HEK293 (cell line): Measurements from ENCODE around the gene MIS12.

ENCODE experiments used
- CTCF ChIA-PET: fragments of 350-600 bp; formaldehyde crosslinking; extraction: SDS; loops from one replicate; lab custom pipeline; 2021; ENCODE audit warnings: antibody characterized with exemption; lab: Yijun Ruan, JAX
- POLR2A ChIA-PET: fragments of 300-600 bp; formaldehyde crosslinking; extraction: SDS; loops from one replicate; lab custom pipeline; 2020; ENCODE audit warnings: antibody characterized with exemption, inconsistent platforms; lab: Yijun Ruan, JAX
- H3K27ac ChIP-seq: fragments of 200-500 bp; sonication (Bioruptor generic); 2 replicates; pipeline ENCODE4 v1.5.1; 2014; ENCODE audit warnings: low read depth, low read length, control low read depth, inconsistent platforms; ENCODE audit errors: extremely low read depth
- H3K36me3 ChIP-seq, 2 experiments: fragments of 200-500 bp in 1 of 2; sonication (Bioruptor generic) in 1 of 2; 1 replicate in 1 of 2; 2 replicates in 1 of 2; pipeline ENCODE4 v1.5.1; 2014 to 2017; ENCODE audit warnings: inconsistent platforms in 2 of 2, low read length in 2 of 2; ENCODE audit not compliant: control insufficient read depth in 2 of 2, insufficient read depth in 1 of 2
- H3K4me1 ChIP-seq: fragments of 200-500 bp; sonication (Bioruptor generic); 2 replicates; pipeline ENCODE4 v1.5.1; 2014; ENCODE audit warnings: mild to moderate bottlenecking, low read length, inconsistent platforms; ENCODE audit not compliant: control insufficient read depth, insufficient read depth
- H3K4me3 ChIP-seq: 2 replicates; pipeline ENCODE4 v1.5.1; 2011; ENCODE audit warnings: low read depth, mild to moderate bottlenecking, control low read depth, low read length, moderate library complexity
- H3K9me3 ChIP-seq: fragments of 200-500 bp; sonication (Bioruptor generic); 2 replicates; pipeline ENCODE4 v1.5.1; 2014; ENCODE audit warnings: low read depth, low read length, inconsistent platforms; ENCODE audit not compliant: control insufficient read depth, insufficient read depth
- BCL11B ChIP-seq: fragments of 450-650 bp; formaldehyde crosslinking; IDR thresholded peaks from 2 replicates; pipeline ENCODE4 v1.5.1; 2016; ENCODE audit warnings: low read depth, missing biosample characterization, missing genetic modification characterization
- EGR2 ChIP-seq: fragments of 450-650 bp; formaldehyde crosslinking; IDR thresholded peaks from 2 replicates; pipeline ENCODE4 v1.5.1; 2016; ENCODE audit warnings: low read depth, missing biosample characterization, missing genetic modification characterization
- KLF17 ChIP-seq: fragments of 450-650 bp; formaldehyde crosslinking; IDR thresholded peaks from 2 replicates; pipeline ENCODE4 v1.5.1; 2016; ENCODE audit warnings: missing biosample characterization, missing genetic modification characterization
- KLF9 ChIP-seq: fragments of 450-650 bp; formaldehyde crosslinking; IDR thresholded peaks from 2 replicates; pipeline ENCODE4 v1.5.1; 2016; ENCODE audit warnings: missing biosample characterization, missing genetic modification characterization, low read depth
- OSR2 ChIP-seq: fragments of 450-650 bp; formaldehyde crosslinking; IDR thresholded peaks from 2 replicates; pipeline ENCODE4 v1.5.1; 2016; ENCODE audit warnings: missing biosample characterization, missing genetic modification characterization
- TRIM28 ChIP-seq: IDR thresholded peaks from 2 replicates; pipeline ENCODE4 v1.6.1; 2011; ENCODE audit warnings: low read length, control low read depth, borderline replicate concordance
- ZBTB1 ChIP-seq: fragments of 450-650 bp; formaldehyde crosslinking; IDR thresholded peaks from 2 replicates; pipeline ENCODE4 v1.5.1; 2016; ENCODE audit warnings: missing biosample characterization, missing genetic modification characterization
- ZBTB17 ChIP-seq: fragments of 450-650 bp; formaldehyde crosslinking; IDR thresholded peaks from 2 replicates; pipeline ENCODE4 v1.5.1; 2016; ENCODE audit warnings: missing biosample characterization, missing genetic modification characterization
- ZEB2 ChIP-seq: fragments of 450-650 bp; formaldehyde crosslinking; IDR thresholded peaks from 2 replicates; pipeline ENCODE4 v1.5.1; 2016; ENCODE audit warnings: missing biosample characterization, missing genetic modification characterization
- ZFHX2 ChIP-seq: fragments of 450-650 bp; formaldehyde crosslinking; conservative IDR thresholded peaks from 2 replicates; pipeline ENCODE4 v1.5.1; 2016; ENCODE audit warnings: missing biosample characterization, missing genetic modification characterization
- ZNF133 ChIP-seq: fragments of 450-650 bp; formaldehyde crosslinking; IDR thresholded peaks from 2 replicates; pipeline ENCODE4 v1.5.1; 2016; ENCODE audit warnings: missing biosample characterization, missing genetic modification characterization
- ZNF19 ChIP-seq: fragments of 450-650 bp; formaldehyde crosslinking; IDR thresholded peaks from 2 replicates; pipeline ENCODE4; 2016; ENCODE audit warnings: missing biosample characterization, missing genetic modification characterization, low read depth
- ZNF248 ChIP-seq: fragments of 450-650 bp; formaldehyde crosslinking; IDR thresholded peaks from 2 replicates; pipeline ENCODE4 v1.5.1; 2017; ENCODE audit warnings: missing biosample characterization, missing genetic modification characterization
- ZNF404 ChIP-seq: fragments of 450-650 bp; formaldehyde crosslinking; IDR thresholded peaks from 2 replicates; pipeline ENCODE4 v1.5.1; 2017; ENCODE audit warnings: missing biosample characterization, missing genetic modification characterization
- ZNF521 ChIP-seq: fragments of 450-650 bp; formaldehyde crosslinking; IDR thresholded peaks from 2 replicates; pipeline ENCODE4 v1.5.1; 2017; ENCODE audit warnings: missing biosample characterization, mild to moderate bottlenecking, missing genetic modification characterization
- ZNF596 ChIP-seq: fragments of 450-650 bp; IDR thresholded peaks from 2 replicates; pipeline ENCODE4 v1.5.0; 2018; ENCODE audit warnings: missing biosample characterization, mild to moderate bottlenecking, missing genetic modification characterization, moderate library complexity
- ZNF600 ChIP-seq: fragments of 450-650 bp; formaldehyde crosslinking; IDR thresholded peaks from 2 replicates; pipeline ENCODE4 v1.5.1; 2016; ENCODE audit warnings: missing biosample characterization, missing genetic modification characterization
- ZNF654 ChIP-seq: fragments of 450-650 bp; formaldehyde crosslinking; IDR thresholded peaks from 2 replicates; pipeline ENCODE4 v1.5.1; 2016; ENCODE audit warnings: low read depth, missing biosample characterization, missing genetic modification characterization
- ZNF670 ChIP-seq: fragments of 450-650 bp; formaldehyde crosslinking; IDR thresholded peaks from 2 replicates; pipeline ENCODE4 v1.5.1; 2016; ENCODE audit warnings: missing biosample characterization, missing genetic modification characterization, low read depth
- ZNF704 ChIP-seq: fragments of 450-650 bp; formaldehyde crosslinking; IDR thresholded peaks from 2 replicates; pipeline ENCODE4 v1.5.1; 2016; ENCODE audit warnings: missing biosample characterization, missing genetic modification characterization
- ZNF768 ChIP-seq: fragments of 450-650 bp; formaldehyde crosslinking; IDR thresholded peaks from 2 replicates; pipeline ENCODE4 v1.5.1; 2018; ENCODE audit warnings: missing biosample characterization, mild to moderate bottlenecking, missing genetic modification characterization
- ZNF777 ChIP-seq: fragments of 450-650 bp; formaldehyde crosslinking; IDR thresholded peaks from 2 replicates; pipeline ENCODE4 v1.5.1; 2017; ENCODE audit warnings: missing biosample characterization, missing genetic modification characterization, borderline replicate concordance
- TF ChIP-seq, protein P1 (sequence below): fragments of 450-650 bp; formaldehyde crosslinking; IDR thresholded peaks from 2 replicates; pipeline ENCODE4 v1.5.1; 2016; ENCODE audit warnings: missing biosample characterization, missing genetic modification characterization
- TF ChIP-seq, protein P2 (sequence below): fragments of 450-650 bp; formaldehyde crosslinking; IDR thresholded peaks from 2 replicates; pipeline ENCODE4 v1.5.1; 2016; ENCODE audit warnings: missing biosample characterization, missing genetic modification characterization

MIS12 gene

GRCh38 chr17:5446786-5447185 is 39.6 kb upstream of the MIS12 start:
- ChIA-PET POLR2A (interaction anchor here (1.2 kb wide), 1 partner anchor 22 kb away, joined by 3 read pairs; the partner anchor contains the start of gene DHX33), CTCF (no interaction called here)
- Histone ChIP-seq H3K36me3 (peaks cover 64 to 88% of the 10 kb centered on the region in 2 experiments), H3K4me1 (no peaks in the 10 kb centered on the region), H3K9me3 (no peaks in the 10 kb centered on the region), H3K27ac (no peak overlapping the region), H3K4me3 (no peak overlapping the region)
- TF ChIP-seq ZNF404 (tag by site-specific recombination) (no peak), ZNF654 (tag by site-specific recombination) (no peak), ZNF777 (tag by site-specific recombination) (no peak), TRIM28 (no peak), BCL11B (no peak), OSR2 (tag by site-specific recombination) (no peak), ZNF704 (no peak), KLF17 (tag by site-specific recombination) (no peak), ZNF670 (tag by site-specific recombination) (no peak), ZNF248 (tag by site-specific recombination) (no peak), ZBTB1 (tag by site-specific recombination) (no peak)
- TF ChIP-seq, protein P1, sequence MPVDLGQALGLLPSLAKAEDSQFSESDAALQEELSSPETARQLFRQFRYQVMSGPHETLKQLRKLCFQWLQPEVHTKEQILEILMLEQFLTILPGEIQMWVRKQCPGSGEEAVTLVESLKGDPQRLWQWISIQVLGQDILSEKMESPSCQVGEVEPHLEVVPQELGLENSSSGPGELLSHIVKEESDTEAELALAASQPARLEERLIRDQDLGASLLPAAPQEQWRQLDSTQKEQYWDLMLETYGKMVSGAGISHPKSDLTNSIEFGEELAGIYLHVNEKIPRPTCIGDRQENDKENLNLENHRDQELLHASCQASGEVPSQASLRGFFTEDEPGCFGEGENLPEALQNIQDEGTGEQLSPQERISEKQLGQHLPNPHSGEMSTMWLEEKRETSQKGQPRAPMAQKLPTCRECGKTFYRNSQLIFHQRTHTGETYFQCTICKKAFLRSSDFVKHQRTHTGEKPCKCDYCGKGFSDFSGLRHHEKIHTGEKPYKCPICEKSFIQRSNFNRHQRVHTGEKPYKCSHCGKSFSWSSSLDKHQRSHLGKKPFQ (tag by site-specific recombination), result no peak
- TF ChIP-seq, protein P2, sequence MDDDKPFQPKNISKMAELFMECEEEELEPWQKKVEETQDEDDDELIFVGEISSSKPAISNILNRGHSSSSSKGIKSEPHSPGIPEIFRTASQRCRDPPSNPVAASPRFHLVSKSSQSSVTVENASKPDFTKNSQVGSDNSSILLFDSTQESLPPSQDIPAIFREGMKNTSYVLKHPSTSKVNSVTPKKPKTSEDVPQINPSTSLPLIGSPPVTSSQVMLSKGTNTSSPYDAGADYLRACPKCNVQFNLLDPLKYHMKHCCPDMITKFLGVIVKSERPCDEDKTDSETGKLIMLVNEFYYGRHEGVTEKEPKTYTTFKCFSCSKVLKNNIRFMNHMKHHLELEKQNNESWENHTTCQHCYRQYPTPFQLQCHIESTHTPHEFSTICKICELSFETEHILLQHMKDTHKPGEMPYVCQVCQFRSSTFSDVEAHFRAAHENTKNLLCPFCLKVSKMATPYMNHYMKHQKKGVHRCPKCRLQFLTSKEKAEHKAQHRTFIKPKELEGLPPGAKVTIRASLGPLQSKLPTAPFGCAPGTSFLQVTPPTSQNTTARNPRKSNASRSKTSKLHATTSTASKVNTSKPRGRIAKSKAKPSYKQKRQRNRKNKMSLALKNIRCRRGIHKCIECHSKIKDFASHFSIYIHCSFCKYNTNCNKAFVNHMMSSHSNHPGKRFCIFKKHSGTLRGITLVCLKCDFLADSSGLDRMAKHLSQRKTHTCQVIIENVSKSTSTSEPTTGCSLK (tag by site-specific recombination), result no peak
- TF ChIP-seq, all 188 proteins: peak for 0

- Histone ChIP-seq H3K9me3 (no peaks in the 10 kb centered on the region), H3K4me1 (peaks cover 18% of the 10 kb centered on the region), H3K27ac (no peak overlapping the region)
- CTCF ChIA-PET, result interaction anchor here (0.7 to 1.7 kb wide), 2 partner anchors 9 to 25 kb away, joined by 4 to 11 read pairs; partner anchors contain the start of gene C1QBP
- TF ChIP-seq ZNF521 (no peak), ZNF768 (tag by site-specific recombination) (no peak), ZNF596 (tag by site-specific recombination) (no peak), KLF9 (tag by site-specific recombination) (no peak), ZNF19 (no peak), ZBTB17 (tag by site-specific recombination) (peak; percentile 44), ZNF600 (tag by site-specific recombination) (peak; percentile 62), EGR2 (tag by site-specific recombination) (0 out of 2 replicates have a peak, but pooled peaks have one; percentile 28), ZEB2 (tag by site-specific recombination) (no peak), ZFHX2 (0 out of 2 replicates have a peak, but pooled peaks have one; percentile 17), ZNF133 (tag by site-specific recombination) (no peak)
- TF ChIP-seq, protein P1 (tag by site-specific recombination), result no peak
- TF ChIP-seq, all 188 proteins: peak for 4
- POLR2A ChIA-PET, result interaction anchor here (1.8 kb wide), 1 partner anchor 21 kb away, joined by 5 read pairs; the partner anchor contains the start of genes DERL2 and MIS12
- Histone ChIP-seq H3K4me3 (no peak overlapping the region), H3K36me3 (peaks cover 37 to 41% of the 10 kb centered on the region in 2 experiments)
Observed at GRCh38 chr17:5464717-5465507, 21.5 kb upstream of the MIS12 start.
